GM19372 (cell line): ENCODE results near the gene SLC22A5.

Experiments used
- ATAC-seq: cut with Tn5 transposase; IDR thresholded peaks from one replicate; pipeline ENCODE4 v1.9.1; 2021; ENCODE audit warnings: mild to moderate bottlenecking, low read depth, moderate library complexity; ENCODE audit not compliant: unreplicated experiment

SLC22A5 gene

GRCh38 chr5:132364319-132364718 is 5.2 kb upstream of the SLC22A5 start:
- no peak for ATAC-seq

- ATAC-seq: no peak
Observed at GRCh38 chr5:132365213-132365612, 4.3 kb upstream of the SLC22A5 start.

- ATAC-seq: no peak
Observed at GRCh38 chr5:132368186-132368585, 1.3 kb upstream of the SLC22A5 start.

GRCh38 chr5:132369007-132369473 is 470 bp upstream of the SLC22A5 start:
- ATAC-seq: no peak

GRCh38 chr5:132370181-132370970 is 866 bp downstream of the SLC22A5 start:
- no peak for ATAC-seq

GRCh38 chr5:132370971-132371602 is 1.6 kb downstream of the SLC22A5 start:
- no peak for ATAC-seq

- no peak for ATAC-seq
Observed at GRCh38 chr5:132371603-132371994, 2.1 kb downstream of the SLC22A5 start.

GRCh38 chr5:132372127-132372526 is 2.6 kb downstream of the SLC22A5 start:
- ATAC-seq: no peak

GRCh38 chr5:132372542-132372941 is 3.0 kb downstream of the SLC22A5 start:
- no peak for ATAC-seq

- ATAC-seq: no peak
Observed at GRCh38 chr5:132375957-132376356, 6.4 kb downstream of the SLC22A5 start.

- no peak for ATAC-seq
Observed at GRCh38 chr5:132376694-132377641, 7.5 kb downstream of the SLC22A5 start.

GRCh38 chr5:132377738-132378137 is 8.2 kb downstream of the SLC22A5 start:
- no peak for ATAC-seq

GRCh38 chr5:132378580-132378979 is 9.1 kb downstream of the SLC22A5 start:
- no peak for ATAC-seq

- no peak for ATAC-seq
Observed at GRCh38 chr5:132380047-132380446, 10.5 kb downstream of the SLC22A5 start.

GRCh38 chr5:132380741-132381140 is 11.2 kb downstream of the SLC22A5 start:
- ATAC-seq: no peak

GRCh38 chr5:132381614-132382013 is 12.1 kb downstream of the SLC22A5 start:
- ATAC-seq: no peak

- ATAC-seq: no peak
Observed at GRCh38 chr5:132383261-132383660, 13.8 kb downstream of the SLC22A5 start.

- no peak for ATAC-seq
Observed at GRCh38 chr5:132383984-132384383, 14.5 kb downstream of the SLC22A5 start.

GRCh38 chr5:132384506-132385050 is 15.1 kb downstream of the SLC22A5 start:
- ATAC-seq: no peak

- no peak for ATAC-seq
Observed at GRCh38 chr5:132385326-132386105, 16.0 kb downstream of the SLC22A5 start.
